Peyer's patch (tissue), 4 donors: ENCODE measurements around the gene TBX10.

Experiments used
- CTCF ChIP-seq, 6 experiments: fragments of 450-650 bp in 4 of 6; fragments of 200-600 bp in 2 of 6; sonication (generic) in 1 of 6; IDR thresholded peaks; one replicate each; pipeline ENCODE4 v1.5.1; 2017 to 2019; ENCODE audit warnings: antibody characterized with exemption in 6 of 6, mild to moderate bottlenecking in 3 of 6, moderate library complexity in 1 of 6
- POLR2A ChIP-seq, 2 donors: fragments of 450-650 bp; IDR thresholded peaks; one replicate each; pipeline ENCODE4 v1.5.1; 2017; ENCODE audit warnings: antibody characterized with exemption in 2 of 2, mild to moderate bottlenecking in 2 of 2, moderate library complexity in 2 of 2

- TF ChIP-seq POLR2A (IDR thresholded peaks at IDR 0.05) (no peak), CTCF (IDR thresholded peaks at IDR 0.05) (no peak)
Measured at GRCh38 chr11:67606093-67606491, 33.5 kb downstream of the TBX10 start.
